K562 (cell line): Measurements from ENCODE around the gene IL17RA. TPM values are rescaled to one million over a fixed set of nuclear protein-coding genes. Genes with fewer than 3 reads are reported as not detected.

Experiments used
- ATAC-seq: fragments of 200-7000 bp; cut with Tn5 transposase; 3 replicates; pipeline ENCODE4 v1.9.1; 2020; ENCODE audit warnings: moderate library complexity
- BruUV-seq: library from RNA; stranded (reverse); fragments of 400-500 nt; replicated peaks from 2 replicates; lab custom pipeline; 2021; lab: Mats Ljungman, UMichigan
- CTCF ChIA-PET: fragments of 300-600 bp; formaldehyde crosslinking; extraction: SDS; loops from one replicate; lab custom pipeline; 2021; ENCODE audit warnings: low intra/inter-chr PET ratio; lab: Yijun Ruan, JAX
- POLR2A ChIA-PET: fragments of 300-600, 350-650 bp; sonication (Branson Sonifier 250); formaldehyde crosslinking; extraction: SDS; loops from one replicate; lab custom pipeline; 2021; ENCODE audit warnings: antibody characterized with exemption, inconsistent platforms; lab: Yijun Ruan, JAX
- DNase-seq, 4 experiments: peaks; one replicate each; pipeline versions ENCODE4 v3.0.0 to v3.0.0-alpha.2; 2011 to 2018; ENCODE audit warnings: low spot score in 3 of 4, mixed read lengths in 3 of 4; ENCODE audit errors: extremely low read depth in 1 of 4
- FAIRE-seq: peaks from 2 replicates; lab custom pipeline; 2011; peaks lifted over from hg19 to GRCh38; lab: Jason Lieb, UNC
- H2AFZ ChIP-seq: 2 replicates; pipeline ENCODE4 v1.6.0; 2011; ENCODE audit warnings: low read depth, low read length, control low read depth, inconsistent platforms
- H3K27ac ChIP-seq: fragments of 200-600 bp; 3 replicates; pipeline ENCODE4 v1.8.0; 2011; ENCODE audit warnings: low read depth, mild to moderate bottlenecking, control low read depth, inconsistent platforms, low read length, moderate library complexity, mixed read lengths; ENCODE audit errors: extremely low read depth
- H3K27me3 ChIP-seq, 2 experiments: fragments of 300-600 bp in 1 of 2; 2 replicates in 1 of 2; 3 replicates in 1 of 2; pipeline versions ENCODE4 v1.6.0 to v1.8.0; 2011; ENCODE audit warnings: inconsistent platforms in 2 of 2, low read length in 2 of 2, mild to moderate bottlenecking in 1 of 2, mixed read lengths in 1 of 2, moderate library complexity in 1 of 2; ENCODE audit not compliant: control insufficient read depth in 2 of 2, insufficient read depth in 2 of 2
- H3K36me3 ChIP-seq: fragments of 300-600 bp; 3 replicates; pipeline ENCODE4 v1.8.0; 2011; ENCODE audit warnings: mild to moderate bottlenecking, low read length, inconsistent platforms; ENCODE audit not compliant: control insufficient read depth, insufficient read depth
- H3K4me1 ChIP-seq, 2 experiments: fragments of 200-600 bp in 1 of 2; replicated peaks in 1 of 2; 2 replicates in 1 of 2; 3 replicates in 1 of 2; pipeline versions ENCODE4 v1.5.1 to v1.8.0; 2011; ENCODE audit warnings: inconsistent platforms in 2 of 2, low read length in 2 of 2, mild to moderate bottlenecking in 1 of 2, mixed read lengths in 1 of 2, moderate library complexity in 1 of 2; ENCODE audit not compliant: control insufficient read depth in 2 of 2, insufficient read depth in 2 of 2
- H3K4me2 ChIP-seq: 2 replicates; pipeline ENCODE4 v1.6.1; 2011; ENCODE audit warnings: low read length, control low read depth, inconsistent platforms, mixed read lengths; ENCODE audit not compliant: insufficient read depth
- H3K4me3 ChIP-seq: fragments of 200-600 bp; sonication (generic), shearing (Covaris generic); 2 replicates; pipeline ENCODE4 v1.5.1; 2016; ENCODE audit warnings: control low read depth, inconsistent platforms
- H3K79me2 ChIP-seq: fragments of 200-600 bp; 3 replicates; pipeline ENCODE4 v1.8.0; 2011; ENCODE audit warnings: low read length, inconsistent platforms; ENCODE audit not compliant: control insufficient read depth, insufficient read depth
- H3K9ac ChIP-seq, 2 experiments: 2 replicates each; pipeline versions ENCODE4 v1.6.0 to v1.6.1; 2011; ENCODE audit warnings: low read depth in 2 of 2, low read length in 2 of 2, control low read depth in 1 of 2, inconsistent platforms in 1 of 2, mild to moderate bottlenecking in 1 of 2, mixed read lengths in 1 of 2; ENCODE audit not compliant: insufficient read depth in 1 of 2
- H3K9me1 ChIP-seq: one replicate; pipeline ENCODE4 v1.6.0; 2011; ENCODE audit warnings: inconsistent platforms, mild to moderate bottlenecking, low read length, moderate library complexity; ENCODE audit not compliant: control insufficient read depth, insufficient read depth
- H3K9me3 ChIP-seq: replicated peaks from 2 replicates; pipeline ENCODE4 v1.5.1; 2011; ENCODE audit warnings: low read depth, low read length, inconsistent platforms; ENCODE audit not compliant: control insufficient read depth, insufficient read depth
- H4K20me1 ChIP-seq: replicated peaks from 2 replicates; pipeline ENCODE4 v1.6.1; 2011; ENCODE audit warnings: low read length, inconsistent platforms, mixed read lengths; ENCODE audit not compliant: control insufficient read depth, insufficient read depth
- CHD2 ChIP-seq: IDR thresholded peaks from 2 replicates; pipeline ENCODE4 v1.6.1; 2011; ENCODE audit warnings: low read depth, low read length
- CREB1 ChIP-seq, 2 experiments: sonication (generic) in 1 of 2; formaldehyde crosslinking in 1 of 2; IDR thresholded peaks; 2 replicates each; pipeline versions ENCODE4 v1.6.1 to v1.8.0; 2012 to 2022; ENCODE audit warnings: inconsistent platforms in 1 of 2, mild to moderate bottlenecking in 1 of 2, missing genetic modification reagents in 1 of 2, moderate library complexity in 1 of 2
- FUS ChIP-seq: fragments of 200-400 bp; formaldehyde crosslinking; optimal IDR thresholded peaks from 2 replicates; pipeline ENCODE3; 2017; ENCODE audit warnings: low read depth, low read length
- HDAC1 ChIP-seq, 2 experiments: fragments of 450-650 bp; IDR thresholded peaks; 2 replicates each; pipeline ENCODE4 v1.6.1; 2016 to 2017; ENCODE audit warnings: inconsistent platforms in 1 of 2, mild to moderate bottlenecking in 1 of 2, moderate library complexity in 1 of 2
- HMG20B ChIP-seq: fragments of 250-450 bp; sonication (Bioruptor Pico); IDR thresholded peaks from 2 replicates; pipeline ENCODE4 v1.5.0; 2021; ENCODE audit warnings: mild to moderate bottlenecking
- HNRNPUL1 ChIP-seq: fragments of 200-400 bp; formaldehyde crosslinking; IDR thresholded peaks from 2 replicates; pipeline ENCODE4 v1.6.1; 2017; ENCODE audit warnings: low read length
- NUFIP1 ChIP-seq: fragments of 450-650 bp; IDR thresholded peaks from 2 replicates; pipeline ENCODE4 v1.6.1; 2018; ENCODE audit not compliant: partially characterized antibody
- POLR2H ChIP-seq: IDR thresholded peaks from 2 replicates; pipeline ENCODE4 v1.6.1; 2016; ENCODE audit warnings: missing genetic modification characterization, low read depth, mild to moderate bottlenecking, control low read depth, missing compliant biosample characterization, moderate library complexity
- RBM14 ChIP-seq: fragments of 200-400 bp; formaldehyde crosslinking; IDR thresholded peaks from 2 replicates; pipeline ENCODE4 v1.6.1; 2018; ENCODE audit warnings: low read depth, mild to moderate bottlenecking, low read length, moderate library complexity, borderline replicate concordance; ENCODE audit not compliant: insufficient read depth
- RBM17 ChIP-seq: fragments of 200-400 bp; formaldehyde crosslinking; IDR thresholded peaks from 2 replicates; pipeline ENCODE4 v1.6.1; 2017; ENCODE audit warnings: low read depth, mild to moderate bottlenecking, low read length, borderline replicate concordance
- SMC3 ChIP-seq: conservative IDR thresholded peaks from 2 replicates; pipeline ENCODE4 v1.6.1; 2011; ENCODE audit warnings: low read depth, low read length, improper control_type of control experiment; ENCODE audit not compliant: insufficient read depth
- SNIP1 ChIP-seq: fragments of 450-650 bp; IDR thresholded peaks from 2 replicates; pipeline ENCODE4 v1.7.1; 2017; ENCODE audit warnings: low read depth, mild to moderate bottlenecking
- ZBTB8A ChIP-seq: fragments of 450-650 bp; IDR thresholded peaks from 2 replicates; pipeline ENCODE4 v1.6.1; 2018; ENCODE audit warnings: mild to moderate bottlenecking, moderate library complexity; ENCODE audit not compliant: partially characterized antibody
- ZNF12 ChIP-seq: sonication (generic); formaldehyde crosslinking; IDR thresholded peaks from 2 replicates; pipeline ENCODE4 v1.4.0; 2020; ENCODE audit warnings: mild to moderate bottlenecking, missing genetic modification reagents
- ZNF282 ChIP-seq: sonication (generic); formaldehyde crosslinking; IDR thresholded peaks from 2 replicates; pipeline ENCODE4 v1.8.1; 2023; ENCODE audit warnings: missing genetic modification reagents
- ZNF57 ChIP-seq: fragments of 450-650 bp; formaldehyde crosslinking; IDR thresholded peaks from 2 replicates; pipeline ENCODE4 v1.4.0; 2020; ENCODE audit warnings: mild to moderate bottlenecking, moderate library complexity
- ZNF589 ChIP-seq: fragments of 200-800 bp; sonication (Bioruptor generic); IDR thresholded peaks from 2 replicates; pipeline ENCODE4 v1.6.1; 2016; ENCODE audit warnings: low read depth, missing genetic modification characterization, missing compliant biosample characterization
- WGBS: fragments of 100-300 bp; shearing (Covaris generic); methylation state at CpG from one replicate; pipeline ENCODE4 v1.1.6; 2016; ENCODE audit warnings: low coverage, mixed read lengths; ENCODE audit not compliant: insufficient coverage; ENCODE audit errors: missing lambda C conversion rate; 5-methylcytosine and 5-hydroxymethylcytosine counted together
- in situ Hi-C: fragments of 300-500 bp; cut with MboI; formaldehyde crosslinking; loops from 4 replicates; pipeline ENCODE4 v1.15.0; 2018; ENCODE audit warnings: inconsistent platforms, mixed read lengths
- intact Hi-C: fragments of 100-400 bp; cut with micrococcal nuclease; formaldehyde crosslinking; loops from 2 replicates; pipeline ENCODE4 v1.14.2; 2022
- polyA plus RNA-seq, 8 experiments: library from polyadenylated mRNA; depleted of rRNA in 4 of 8; stranded (reverse) in 5 of 8; unstranded in 3 of 8; fragments of >200 nt; fragmentation: Nextera tagmentation in 2 of 8; fragmentation: Illumina TruSeq in 1 of 8; extraction: Ambion mirVana in 2 of 8; extraction: Trizol in 1 of 8; gene quantifications; 2 replicates each; pipeline versions ENCODE4 v1.2.1 to v1.2.3, GENCODE V29; 2011 to 2014; ENCODE audit warnings: inconsistent platforms in 1 of 8, missing spikeins in 1 of 8
- total RNA-seq, 7 experiments: library from RNA; depleted of rRNA in 6 of 7; stranded (reverse); fragments of >200 nt in 6 of 7; fragmentation: Illumina TruSeq in 2 of 7; extraction: Trizol in 2 of 7; gene quantifications; 2 replicates each; pipeline versions ENCODE4 v1.2.1 to v1.2.3, GENCODE V29; 2011 to 2021; ENCODE audit warnings: low replicate concordance in 1 of 7
- TF ChIP-seq, protein P1 (sequence below): sonication (generic); formaldehyde crosslinking; IDR thresholded peaks from 2 replicates; pipeline ENCODE4 v1.8.0; 2022; ENCODE audit warnings: mild to moderate bottlenecking, low read depth, missing genetic modification reagents
- TF ChIP-seq, protein P2 (sequence below): sonication (generic); formaldehyde crosslinking; IDR thresholded peaks from 2 replicates; pipeline ENCODE4 v1.8.0; 2023; ENCODE audit warnings: mild to moderate bottlenecking, missing genetic modification reagents

Gene IL17RA
- total and polyA plus RNA-seq, 9 of the 15 experiments (the other 6 are each of a cell fraction or from before 2014, with no cell fraction given): 0.17 to 11.8 (median 3.7) TPM

DNA sequence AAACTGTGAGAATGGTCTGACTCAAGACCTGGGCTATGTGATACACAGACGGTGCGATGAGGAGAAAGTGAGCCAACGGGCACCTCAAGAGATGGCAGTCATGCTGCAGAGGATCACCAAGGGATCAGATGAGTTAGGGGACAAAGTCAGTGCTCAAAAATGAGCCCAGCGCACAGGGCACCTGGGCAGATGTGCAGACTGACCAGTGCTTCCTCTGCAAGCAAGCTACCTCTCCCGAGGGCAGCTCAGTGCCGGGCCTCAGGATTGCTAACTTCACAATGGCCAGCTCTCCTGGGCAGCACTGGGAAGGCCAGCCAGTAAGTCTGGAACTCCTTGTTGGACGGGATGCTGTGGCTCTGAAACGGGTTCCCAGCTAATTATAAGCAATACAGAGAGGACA, 59.0 kb downstream of the IL17RA start:
- FAIRE-seq: no peak
- Histone ChIP-seq H4K20me1 (peaks cover 9% of the 10 kb centered on the region; the same call in 1 of the 2 replicates), H3K4me3 (no peak overlapping the region), H3K4me2 (no peak overlapping the region), H3K9ac (no peak overlapping the region), H3K27me3 (no peaks in the 10 kb centered on the region), H3K79me2 (no peaks in the 10 kb centered on the region), H3K27ac (no peak overlapping the region), H3K9me1 (no peaks in the 10 kb centered on the region), H3K36me3 (peaks cover 52% of the 10 kb centered on the region; the same call in 2 of the 3 replicates), H2AFZ (no peak overlapping the region), H3K9me3 (no peaks in the 10 kb centered on the region), H3K4me1 (no peaks in the 10 kb centered on the region)
- in situ Hi-C loops (no loop called here), intact Hi-C loops (no loop called here)
- no peak for ATAC-seq
- ChIA-PET POLR2A (interaction anchor here (0.6 kb wide), 1 partner anchor 420 kb away, joined by 5 read pairs; no protein-coding TSS in a partner anchor), CTCF (no interaction called here)
- no peak for DNase-seq
- WGBS: 66% methylated on average over 8 of the region's 8 CpGs
- TF ChIP-seq, protein P1, sequence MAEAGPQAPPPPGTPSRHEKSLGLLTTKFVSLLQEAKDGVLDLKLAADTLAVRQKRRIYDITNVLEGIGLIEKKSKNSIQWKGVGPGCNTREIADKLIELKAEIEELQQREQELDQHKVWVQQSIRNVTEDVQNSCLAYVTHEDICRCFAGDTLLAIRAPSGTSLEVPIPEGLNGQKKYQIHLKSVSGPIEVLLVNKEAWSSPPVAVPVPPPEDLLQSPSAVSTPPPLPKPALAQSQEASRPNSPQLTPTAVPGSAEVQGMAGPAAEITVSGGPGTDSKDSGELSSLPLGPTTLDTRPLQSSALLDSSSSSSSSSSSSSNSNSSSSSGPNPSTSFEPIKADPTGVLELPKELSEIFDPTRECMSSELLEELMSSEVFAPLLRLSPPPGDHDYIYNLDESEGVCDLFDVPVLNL (CRISPR knock-in tag): no peak
- TF ChIP-seq FUS (no peak), SMC3 (no peak), HMG20B (no peak), NUFIP1 (no peak), HDAC1 (IDR thresholded peaks at IDR 0.05) (no peak), ZNF282 (CRISPR knock-in tag) (no peak), ZNF57 (no peak), CREB1 (IDR thresholded peaks at IDR 0.05) (no peak), CREB1 (CRISPR knock-in tag; IDR thresholded peaks at IDR 0.05) (no peak), ZBTB8A (no peak), RBM17 (no peak), ZNF589 (CRISPR knock-in tag) (no peak), CHD2 (no peak), SNIP1 (no peak), HNRNPUL1 (no peak), ZNF12 (CRISPR knock-in tag) (no peak), POLR2H (no peak), RBM14 (no peak)
- TF ChIP-seq, protein P2, sequence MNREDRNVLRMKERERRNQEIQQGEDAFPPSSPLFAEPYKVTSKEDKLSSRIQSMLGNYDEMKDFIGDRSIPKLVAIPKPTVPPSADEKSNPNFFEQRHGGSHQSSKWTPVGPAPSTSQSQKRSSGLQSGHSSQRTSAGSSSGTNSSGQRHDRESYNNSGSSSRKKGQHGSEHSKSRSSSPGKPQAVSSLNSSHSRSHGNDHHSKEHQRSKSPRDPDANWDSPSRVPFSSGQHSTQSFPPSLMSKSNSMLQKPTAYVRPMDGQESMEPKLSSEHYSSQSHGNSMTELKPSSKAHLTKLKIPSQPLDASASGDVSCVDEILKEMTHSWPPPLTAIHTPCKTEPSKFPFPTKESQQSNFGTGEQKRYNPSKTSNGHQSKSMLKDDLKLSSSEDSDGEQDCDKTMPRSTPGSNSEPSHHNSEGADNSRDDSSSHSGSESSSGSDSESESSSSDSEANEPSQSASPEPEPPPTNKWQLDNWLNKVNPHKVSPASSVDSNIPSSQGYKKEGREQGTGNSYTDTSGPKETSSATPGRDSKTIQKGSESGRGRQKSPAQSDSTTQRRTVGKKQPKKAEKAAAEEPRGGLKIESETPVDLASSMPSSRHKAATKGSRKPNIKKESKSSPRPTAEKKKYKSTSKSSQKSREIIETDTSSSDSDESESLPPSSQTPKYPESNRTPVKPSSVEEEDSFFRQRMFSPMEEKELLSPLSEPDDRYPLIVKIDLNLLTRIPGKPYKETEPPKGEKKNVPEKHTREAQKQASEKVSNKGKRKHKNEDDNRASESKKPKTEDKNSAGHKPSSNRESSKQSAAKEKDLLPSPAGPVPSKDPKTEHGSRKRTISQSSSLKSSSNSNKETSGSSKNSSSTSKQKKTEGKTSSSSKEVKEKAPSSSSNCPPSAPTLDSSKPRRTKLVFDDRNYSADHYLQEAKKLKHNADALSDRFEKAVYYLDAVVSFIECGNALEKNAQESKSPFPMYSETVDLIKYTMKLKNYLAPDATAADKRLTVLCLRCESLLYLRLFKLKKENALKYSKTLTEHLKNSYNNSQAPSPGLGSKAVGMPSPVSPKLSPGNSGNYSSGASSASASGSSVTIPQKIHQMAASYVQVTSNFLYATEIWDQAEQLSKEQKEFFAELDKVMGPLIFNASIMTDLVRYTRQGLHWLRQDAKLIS (CRISPR knock-in tag): no peak
- BruUV-seq: no TSS peak
